Progenitor cell of endocrine pancreas (in vitro differentiated cells): Measurements from ENCODE around the gene PARN. TPM values are rescaled to one million over a fixed set of nuclear protein-coding genes. Genes with fewer than 3 reads are reported as not detected.

Source experiments
- DNase-seq: peaks from one replicate; pipeline ENCODE4 v3.0.0; 2021; ENCODE audit warnings: low spot score; ENCODE audit not compliant: unreplicated experiment
- H3K27ac Mint-ChIP-seq: 2 replicates; pipeline ENCODE4 v1.8.0; 2021; ENCODE audit warnings: mild to moderate bottlenecking, moderate library complexity, mixed read lengths
- H3K27me3 Mint-ChIP-seq: 2 replicates; pipeline ENCODE4 v1.8.0; 2021; ENCODE audit warnings: mixed read lengths
- H3K36me3 Mint-ChIP-seq: 2 replicates; pipeline ENCODE4 v1.8.0; 2022; ENCODE audit warnings: mixed read lengths; ENCODE audit not compliant: insufficient read depth
- H3K4me1 Mint-ChIP-seq: 2 replicates; pipeline ENCODE4 v1.8.0; 2021; ENCODE audit warnings: low read depth, mixed read lengths
- H3K4me3 Mint-ChIP-seq: 2 replicates; pipeline ENCODE4 v1.8.0; 2021; ENCODE audit warnings: low read depth, mild to moderate bottlenecking, moderate library complexity, mixed read lengths
- H3K9me3 Mint-ChIP-seq: 2 replicates; pipeline ENCODE4 v1.8.0; 2021; ENCODE audit warnings: low read depth, mixed read lengths
- CTCF ChIP-seq: fragments of 200-600 bp; sonication (generic); IDR thresholded peaks from one replicate; pipeline ENCODE4 v1.5.0; 2021; ENCODE audit warnings: antibody characterized with exemption, mild to moderate bottlenecking; ENCODE audit not compliant: unreplicated experiment
- total RNA-seq: library from RNA; stranded (reverse); gene quantifications from 2 replicates; pipeline ENCODE4 v1.2.1, GENCODE V29; 2021

Gene PARN
- total RNA-seq, 1 donor from 2014 or later: 31.4 TPM

- TF ChIP-seq CTCF: no peak
- DNase-seq: no peak
- no peaks in the 10 kb centered on the region for H3K4me1 Mint-ChIP-seq
- H3K36me3 Mint-ChIP-seq: peaks cover 25% of the 10 kb centered on the region
- H3K9me3 Mint-ChIP-seq: no peaks in the 10 kb centered on the region
- H3K27ac Mint-ChIP-seq: no peak overlapping the region
- H3K27me3 Mint-ChIP-seq: no peaks in the 10 kb centered on the region
- no peak overlapping the region for H3K4me3 Mint-ChIP-seq
These were observed 16.1 kb downstream of the PARN start for GRCh38 chr16:14613991-14614390.

DNA sequence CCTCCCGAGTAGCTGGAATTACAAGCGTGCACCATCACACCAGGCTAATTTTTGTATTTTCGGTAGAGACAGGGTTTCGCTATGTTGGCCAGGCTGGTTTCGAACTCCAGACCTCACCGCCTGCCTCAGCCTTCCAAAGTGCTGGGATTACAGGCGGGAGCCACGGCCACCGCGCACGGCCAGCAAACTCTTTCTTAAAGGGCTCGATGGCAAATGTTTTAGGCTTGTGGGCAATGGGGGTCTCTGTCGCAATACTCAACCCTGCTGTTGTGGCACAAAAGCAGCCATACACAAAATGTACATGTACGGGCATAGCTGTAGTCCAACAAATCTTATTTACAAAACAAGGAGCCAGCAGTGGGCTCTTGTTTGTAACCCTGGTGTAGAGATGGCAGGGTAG, 18.4 kb downstream of the PARN start:
- no peak for DNase-seq
- Mint-ChIP-seq H3K9me3 (no peaks in the 10 kb centered on the region), H3K27me3 (no peaks in the 10 kb centered on the region), H3K36me3 (peaks cover 25% of the 10 kb centered on the region), H3K4me3 (no peak overlapping the region), H3K27ac (no peak overlapping the region), H3K4me1 (peaks cover 2% of the 10 kb centered on the region)
- no peak for TF ChIP-seq CTCF

GRCh38 chr16:14609716-14610115, 20.3 kb downstream of the PARN start:
- no peak overlapping the region for H3K4me3 Mint-ChIP-seq
- no peaks in the 10 kb centered on the region for H3K27me3 Mint-ChIP-seq
- H3K9me3 Mint-ChIP-seq: no peaks in the 10 kb centered on the region
- H3K4me1 Mint-ChIP-seq: peaks cover 2% of the 10 kb centered on the region
- no peak for TF ChIP-seq CTCF
- H3K36me3 Mint-ChIP-seq: peaks cover 17% of the 10 kb centered on the region
- DNase-seq: no peak
- H3K27ac Mint-ChIP-seq: no peak overlapping the region

DNA sequence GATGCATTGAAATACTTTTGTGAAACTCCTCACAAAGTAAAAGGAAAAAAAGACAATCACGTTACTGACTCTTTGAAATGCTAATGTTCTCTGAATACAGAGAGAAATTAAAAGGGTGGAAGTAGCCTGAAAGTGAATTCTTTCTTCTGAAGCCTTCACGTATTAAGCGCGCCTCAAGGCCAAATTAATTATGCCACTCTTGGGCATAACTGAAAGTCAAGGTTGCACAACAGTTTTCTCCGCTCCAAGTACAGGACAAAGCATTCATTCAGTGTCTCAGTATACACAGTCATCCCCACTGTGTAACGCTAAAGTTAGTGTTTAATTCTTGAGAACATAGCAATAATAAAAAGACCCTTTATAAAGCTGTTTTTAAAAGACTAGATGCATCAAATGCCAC, 21.5 kb downstream of the PARN start:
- H3K27ac Mint-ChIP-seq: no peak overlapping the region
- DNase-seq: no peak
- H3K4me1 Mint-ChIP-seq: peaks cover 2% of the 10 kb centered on the region
- TF ChIP-seq CTCF: no peak
- H3K36me3 Mint-ChIP-seq: peaks cover 16% of the 10 kb centered on the region
- H3K9me3 Mint-ChIP-seq: no peaks in the 10 kb centered on the region
- no peaks in the 10 kb centered on the region for H3K27me3 Mint-ChIP-seq
- no peak overlapping the region for H3K4me3 Mint-ChIP-seq

DNA sequence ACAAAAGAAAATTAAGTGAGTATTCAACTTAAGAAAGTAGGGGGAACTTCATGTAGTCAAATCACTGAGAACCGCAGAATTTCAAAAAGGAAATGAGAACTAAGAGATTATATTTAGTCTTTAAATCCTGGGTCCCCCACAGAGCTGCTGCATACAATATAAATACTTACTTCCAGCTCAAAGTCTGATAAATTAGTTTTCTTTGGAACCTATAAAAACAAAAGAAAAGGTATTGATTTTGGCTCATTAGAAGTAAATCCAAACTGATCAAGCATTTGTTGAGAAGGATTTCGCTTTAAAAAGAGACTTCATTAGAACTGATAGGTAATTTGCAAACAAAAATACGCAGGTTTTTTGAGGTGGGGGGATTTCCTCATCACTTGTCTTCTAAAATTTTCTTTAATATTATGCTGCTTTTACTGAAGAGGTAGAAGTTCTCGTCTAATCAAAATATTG, 21.9 kb downstream of the PARN start:
- no peaks in the 10 kb centered on the region for H3K9me3 Mint-ChIP-seq
- H3K4me1 Mint-ChIP-seq: peaks cover 2% of the 10 kb centered on the region
- H3K36me3 Mint-ChIP-seq: peaks cover 20% of the 10 kb centered on the region
- DNase-seq: no peak
- TF ChIP-seq CTCF: no peak
- no peaks in the 10 kb centered on the region for H3K27me3 Mint-ChIP-seq
- no peak overlapping the region for H3K4me3 Mint-ChIP-seq
- H3K27ac Mint-ChIP-seq: no peak overlapping the region
